Measurements from ENCODE around the gene WDR45B.
A peak's percentile ranks its signal among the peaks of the same experiment; 100 is the strongest.

The WDR45B gene

GRCh38 chr17:82648165-82648668 is at the start of gene WDR45B:
Gene WDR45B (minus strand): TSS chr17:82648444. CDS start chr17:82648340, 104 bp downstream.
- peak; percentile 10 for DNase-seq

- no peak for DNase-seq
Observed at GRCh38 chr17:82697808-82698064, 49.5 kb upstream of the WDR45B start.

- DNase-seq = no peak
Observed at GRCh38 chr17:82696916-82697807, 48.9 kb upstream of the WDR45B start.

GRCh38 chr17:82696259-82696658 is 48.0 kb upstream of the WDR45B start:
- no peak for DNase-seq

DNA sequence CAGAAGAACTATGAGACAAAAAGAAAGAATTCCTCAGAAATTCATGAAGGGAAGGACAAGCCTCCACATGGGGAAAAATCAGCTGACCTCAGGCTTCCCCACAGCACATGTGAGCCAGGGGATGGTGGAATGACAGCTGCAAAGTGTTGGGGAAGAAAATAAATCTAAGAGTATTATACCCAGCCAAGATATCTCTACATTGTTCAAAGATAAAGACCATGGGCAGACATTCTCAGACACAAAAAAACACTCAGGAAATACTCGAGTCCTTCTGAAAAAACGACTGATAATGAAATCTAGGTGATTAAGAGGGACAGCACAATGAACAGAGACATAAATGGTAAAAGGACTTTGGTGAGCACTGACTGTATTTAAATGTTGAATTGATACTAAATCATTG is 46.4 kb upstream of the WDR45B start:
- no peak for DNase-seq

GRCh38 chr17:82693168-82693867 is 45.1 kb upstream of the WDR45B start:
- no peak for DNase-seq

DNA sequence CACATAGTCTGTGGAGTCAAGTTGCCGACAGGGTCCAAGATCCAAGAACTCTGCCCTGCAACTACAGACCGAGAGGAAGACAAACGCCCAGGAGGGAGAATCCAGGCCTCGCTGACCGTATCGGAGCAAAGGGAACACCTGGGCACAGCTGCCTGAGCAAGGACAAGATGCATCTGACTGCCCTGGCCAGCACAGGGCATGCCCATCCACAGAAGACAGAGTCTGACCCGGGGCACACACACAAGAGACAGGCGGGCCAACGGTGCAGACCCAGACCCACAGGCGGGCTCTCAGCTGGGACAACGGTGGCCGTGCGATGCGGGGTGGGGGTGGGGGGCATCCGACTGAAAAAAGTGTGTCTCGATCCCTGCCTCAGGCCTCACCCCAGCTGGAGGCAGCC is 44.0 kb upstream of the WDR45B start:
- DNase-seq = no peak

DNA sequence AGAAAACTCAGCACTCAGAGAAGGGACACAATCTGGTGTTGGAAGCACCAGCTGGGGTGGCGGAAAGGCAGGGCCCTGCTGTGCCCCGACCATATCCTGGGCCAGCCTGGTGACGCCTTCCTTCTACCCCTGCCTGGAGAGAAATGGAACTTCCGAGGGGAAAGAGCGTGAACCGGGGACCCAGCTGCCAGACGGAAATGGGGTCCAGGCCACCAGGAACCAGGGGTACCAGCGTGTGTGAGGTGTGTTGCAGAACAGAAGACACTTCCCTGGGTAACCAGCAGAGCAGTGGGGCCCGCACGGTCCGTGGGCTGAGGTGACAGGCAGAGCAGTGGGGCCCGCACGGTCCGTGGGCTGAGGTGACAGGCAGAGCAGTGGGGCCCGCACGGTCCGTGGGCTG is 43.5 kb upstream of the WDR45B start:
- no peak for DNase-seq

DNA sequence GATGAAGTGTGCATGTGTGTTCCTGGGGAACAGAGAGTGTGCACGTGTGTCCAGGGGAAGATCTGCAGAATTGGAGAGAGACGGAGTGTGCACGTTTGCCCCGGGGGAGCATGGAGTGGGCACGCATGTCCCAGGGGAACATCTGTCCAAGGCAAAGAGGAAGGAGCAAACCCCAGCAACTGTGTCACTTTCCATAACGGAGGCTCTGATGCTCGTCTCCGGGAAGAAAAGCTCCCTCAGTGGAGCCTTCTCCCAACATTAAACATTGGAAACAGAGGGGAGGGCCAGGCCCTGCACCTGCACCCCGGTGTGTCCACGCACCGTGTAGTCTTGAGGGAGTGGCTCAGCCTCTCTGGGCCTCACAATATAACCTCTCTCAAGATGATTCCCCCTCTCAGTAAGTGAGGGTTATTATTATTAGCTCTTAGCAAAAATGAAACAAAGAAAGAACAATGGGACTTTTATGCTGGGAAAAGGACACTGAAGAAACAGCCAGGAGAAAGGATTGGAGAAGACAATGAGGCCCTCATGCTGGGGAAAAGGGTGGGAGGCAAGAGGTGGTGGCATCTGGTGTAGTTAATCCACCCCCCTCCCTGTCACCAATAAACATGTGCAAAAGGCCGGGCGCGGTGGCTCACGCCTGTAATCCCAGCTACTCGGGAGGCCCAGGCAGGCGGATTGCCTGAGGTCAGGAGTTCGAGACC is 42.7 kb upstream of the WDR45B start:
- no peak for DNase-seq

DNA sequence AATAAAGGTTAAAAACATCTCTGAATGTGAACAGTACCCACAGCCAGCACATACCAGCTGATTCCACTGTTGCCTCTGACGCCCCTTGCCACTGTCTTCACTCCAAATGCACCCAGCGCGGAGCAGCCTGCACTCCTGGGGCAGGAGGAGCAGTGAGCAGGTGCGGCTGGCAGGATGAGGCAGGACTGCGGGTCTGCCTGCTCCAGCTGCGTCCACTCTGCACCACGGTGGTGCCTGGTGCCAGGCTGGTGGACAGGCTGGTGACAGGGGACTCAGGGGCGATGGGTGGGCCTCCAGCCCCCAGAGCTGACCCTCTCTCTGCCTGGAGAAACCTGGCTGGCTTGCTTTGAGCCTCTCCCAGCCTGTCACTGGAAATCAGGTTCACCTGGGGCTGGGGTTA is 40.8 kb upstream of the WDR45B start:
- no peak for DNase-seq

DNA sequence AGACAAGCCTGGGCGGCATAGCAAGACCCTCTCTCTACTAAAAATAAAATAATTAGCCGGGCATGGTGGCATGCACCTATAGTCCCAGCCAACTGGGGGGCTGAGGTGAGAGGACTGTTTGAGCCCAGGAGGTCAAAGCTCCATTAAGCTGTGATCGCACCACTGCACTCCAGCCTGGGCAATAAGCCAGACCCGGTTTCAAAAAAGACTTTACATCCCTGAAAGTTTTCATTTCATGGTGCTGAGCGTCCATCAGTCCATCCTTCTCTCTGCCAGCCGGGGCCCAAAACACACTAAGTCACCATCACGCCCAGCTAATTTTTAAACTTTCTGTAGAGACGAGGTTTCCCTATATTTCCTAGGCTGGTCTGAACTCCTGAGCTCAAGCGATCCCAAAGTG is 39.6 kb upstream of the WDR45B start:
- no peak for DNase-seq

- no peak for DNase-seq
Observed at GRCh38 chr17:82687375-82687861, 39.2 kb upstream of the WDR45B start.

DNA sequence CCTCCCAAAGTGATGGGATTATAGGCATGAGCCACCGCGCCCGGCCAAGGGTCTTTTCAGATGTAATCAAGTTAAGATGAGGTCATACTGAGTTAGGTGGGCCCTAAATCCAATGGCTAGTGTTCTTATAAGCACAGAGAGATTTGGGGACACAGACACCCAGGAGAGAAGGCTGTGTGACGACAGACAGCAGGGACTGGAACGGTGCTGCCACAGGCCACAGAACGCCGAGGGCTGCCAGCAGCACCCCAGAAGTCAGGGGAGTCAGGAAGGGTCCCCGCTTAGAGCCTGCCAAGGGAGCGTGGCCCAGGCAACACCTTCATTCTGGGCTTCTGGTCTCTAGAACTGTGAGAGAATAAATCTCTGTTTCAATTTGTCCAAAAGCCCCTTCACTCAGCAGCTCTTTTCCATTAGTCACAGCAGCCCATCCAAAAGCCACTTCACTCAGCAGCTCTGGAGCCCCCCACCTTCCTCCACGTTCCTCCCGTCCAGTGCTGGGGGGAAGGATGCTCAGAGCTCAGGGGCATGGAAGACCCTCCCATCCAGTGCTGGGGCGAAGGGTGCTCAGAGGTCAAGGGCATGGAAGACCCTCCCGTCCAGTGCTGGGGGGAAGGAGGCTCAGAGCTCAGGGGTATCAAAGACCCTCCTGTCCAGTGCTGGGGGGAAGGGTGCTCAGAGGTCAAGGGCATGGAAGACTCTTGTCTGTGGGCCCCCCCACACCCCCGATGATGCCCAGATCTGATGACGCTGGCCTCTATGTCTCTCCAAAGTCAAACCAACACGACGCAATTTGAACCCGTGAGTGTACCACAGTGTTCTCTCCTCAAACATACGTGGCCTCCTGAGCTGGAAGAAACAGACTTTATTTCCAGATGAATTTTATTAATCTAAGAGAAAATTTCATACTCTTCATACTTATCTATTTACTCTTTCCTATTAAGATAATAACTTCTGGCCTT is 38.4 kb upstream of the WDR45B start:
- no peak for DNase-seq

DNA sequence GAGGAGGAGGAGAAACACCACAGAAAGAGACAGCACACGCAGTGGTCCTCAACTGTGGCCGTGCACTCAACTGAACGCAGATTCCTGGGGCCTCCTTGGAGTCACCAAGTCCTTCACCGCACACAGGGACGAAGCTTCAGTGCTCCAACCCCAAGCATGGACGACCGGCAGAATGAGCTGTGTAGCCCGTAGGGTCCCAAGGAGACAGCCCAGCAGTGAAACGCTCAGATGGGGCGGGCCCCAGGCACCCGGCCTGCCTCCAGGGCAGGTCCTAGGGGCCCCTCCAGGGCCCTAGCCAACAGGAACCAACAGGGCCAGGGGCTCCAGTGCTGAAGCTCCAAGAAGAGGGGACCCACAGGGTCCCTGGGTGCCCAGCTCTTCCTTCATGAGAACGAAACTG is 37.0 kb upstream of the WDR45B start:
- DNase-seq = no peak

- DNase-seq = no peak
Observed at GRCh38 chr17:82684228-82684841, 36.1 kb upstream of the WDR45B start.

DNA sequence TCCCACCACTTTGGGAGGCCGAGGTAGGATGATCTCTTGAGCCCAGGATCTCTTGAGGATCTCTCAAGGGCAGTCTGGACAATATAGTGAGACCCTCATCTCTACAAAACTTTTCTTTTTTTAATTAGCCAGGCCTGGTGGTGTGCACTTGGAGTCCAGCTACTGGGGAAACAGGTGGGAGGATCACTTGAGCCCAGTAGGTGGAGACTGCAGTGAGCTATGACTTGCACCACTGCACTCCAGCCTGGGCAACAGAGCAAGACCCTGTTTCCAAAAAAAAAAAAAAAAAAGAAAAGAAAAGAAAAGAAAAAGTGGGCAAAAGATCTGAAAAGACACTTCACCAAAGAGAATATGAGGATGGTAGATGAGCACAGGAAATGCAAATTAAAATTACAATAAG is 35.3 kb upstream of the WDR45B start:
- no peak for DNase-seq

DNA sequence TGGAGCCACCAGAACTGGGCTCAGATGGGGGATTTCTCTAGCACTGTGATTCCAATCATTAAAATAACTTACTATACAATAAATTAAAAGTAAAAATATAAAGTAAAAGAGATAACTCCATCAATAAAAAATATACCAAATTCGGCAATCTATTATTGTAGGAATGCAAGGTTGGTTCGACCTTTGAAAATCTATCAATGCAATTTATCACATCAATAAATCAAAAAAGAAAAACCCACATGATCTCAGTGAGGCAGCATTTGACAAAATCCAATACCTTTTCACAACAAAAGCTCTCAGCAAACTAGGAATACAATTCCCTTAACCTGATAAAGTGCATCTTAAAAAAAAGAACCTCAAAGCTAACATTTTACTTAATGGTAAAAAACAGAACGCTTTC is 33.3 kb upstream of the WDR45B start:
- DNase-seq = no peak

GRCh38 chr17:82679586-82680465 is 31.6 kb upstream of the WDR45B start:
- no peak for DNase-seq

DNA sequence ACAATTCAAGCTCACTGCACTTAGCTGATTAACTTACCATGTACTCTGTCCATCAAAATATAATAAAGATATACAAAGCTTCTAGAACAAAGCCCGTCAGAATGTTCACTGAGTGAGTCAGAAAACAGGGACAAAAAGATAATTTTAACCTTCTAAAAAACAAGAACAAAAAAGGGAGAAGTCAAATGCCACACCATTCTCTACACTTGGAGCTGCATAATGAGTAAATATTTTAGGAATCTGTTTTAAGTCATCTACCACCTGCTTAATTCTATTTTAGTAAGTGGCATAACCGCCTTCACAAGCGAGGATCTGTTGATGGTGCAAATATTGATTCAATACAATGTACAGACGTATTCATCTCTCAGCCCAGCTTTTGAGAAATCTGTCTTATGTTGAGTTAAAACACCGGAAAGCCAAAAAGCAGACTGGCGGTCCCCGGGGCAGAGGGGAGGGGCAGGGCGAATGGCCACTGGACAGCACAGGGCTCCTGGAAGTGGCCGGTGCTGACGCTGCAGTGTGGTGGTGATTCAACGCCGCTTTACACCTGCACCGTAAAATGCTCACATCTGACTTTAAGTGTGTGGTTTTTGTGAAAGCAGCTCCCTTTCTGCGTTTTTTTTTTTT is 30.1 kb upstream of the WDR45B start:
- DNase-seq = no peak

DNA sequence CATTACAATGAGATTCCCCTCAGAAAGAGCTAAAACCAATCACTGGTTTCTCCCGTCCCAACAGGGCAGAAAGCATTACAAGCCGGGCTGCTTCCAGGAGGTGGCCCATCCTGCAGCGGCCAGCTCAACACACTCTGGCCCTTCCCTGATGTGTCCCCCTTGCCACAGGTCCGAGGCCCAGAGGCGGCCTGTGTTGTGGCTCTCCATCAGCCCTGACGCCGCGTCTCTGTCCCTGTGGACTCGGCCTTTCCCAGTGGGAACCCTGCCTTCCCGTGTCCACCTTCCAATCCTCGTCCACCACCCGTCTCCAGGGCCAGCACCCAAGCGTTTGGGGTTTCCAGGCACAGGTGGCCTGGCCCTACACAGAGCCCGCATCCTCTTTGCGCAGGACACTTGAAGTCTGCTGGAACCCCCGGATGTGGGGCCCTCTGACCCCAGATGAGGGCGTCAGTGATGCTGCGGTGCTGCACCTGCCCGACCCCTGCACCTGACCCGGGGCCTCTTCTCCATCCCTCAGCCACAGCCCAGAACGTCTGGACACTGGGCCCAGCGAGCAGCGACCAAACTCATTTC is 29.2 kb upstream of the WDR45B start:
- no peak for DNase-seq

Measured in NCI-H2029 treated with DMSO at 0.1 percent for 48 hours (cell line).